GM12878 (cell line): ENCODE measurements around the gene NKX2-3.

Experiments used
- CREB1 ChIP-seq: IDR thresholded peaks from 2 replicates; pipeline ENCODE4 v1.6.1; 2012; ENCODE audit warnings: low read depth, mild to moderate bottlenecking, inconsistent platforms
- CTCF ChIP-seq, 3 experiments: IDR thresholded peaks in 2 of 3; conservative IDR thresholded peaks in 1 of 3; 2 replicates each; pipeline ENCODE4 v1.5.1; 2011; ENCODE audit warnings: low read depth in 3 of 3, low read length in 3 of 3, mild to moderate bottlenecking in 3 of 3, control low read depth in 2 of 3, moderate library complexity in 2 of 3, inconsistent platforms in 1 of 3, mixed read lengths in 1 of 3; ENCODE audit not compliant: control insufficient read depth in 2 of 3, insufficient read depth in 1 of 3; ENCODE audit errors: extremely low read depth in 1 of 3
- TAF1 ChIP-seq: IDR thresholded peaks from 2 replicates; pipeline ENCODE4 v1.6.1; 2011; ENCODE audit warnings: mild to moderate bottlenecking, low read depth, low read length, borderline replicate concordance

GRCh38 chr10:99487125-99487807 is 45.5 kb upstream of the NKX2-3 start:
- TF ChIP-seq CREB1 (no peak), CTCF (IDR thresholded peaks at IDR 0.05 in 2 of 3, conservative IDR thresholded peaks at IDR 0.05 in 1 of 3; ENCODE audit: control insufficient read depth in 2 of 3, extremely low read depth in 1 of 3, insufficient read depth in 1 of 3, low read depth in 3 of 3, low read length in 3 of 3) (no peak), TAF1 (no peak)
